ENCODE measurements around the gene INPP5A.

The INPP5A gene

GRCh38 chr10:132554053-132554990 is 16.7 kb downstream of the INPP5A start:
- in situ Hi-C loops (cut with HindIII; ENCODE audit: low pct_ligation_motif_present, low sequenced_read_pairs) = no loop called here
- Histone ChIP-seq H3K27me3 (replicated peaks) (no peaks in the 10 kb centered on the region), H3K27ac (no peak overlapping the region), H3K36me3 (replicated peaks) (no peaks in the 10 kb centered on the region), H3K4me3 (ENCODE audit: low read depth, low read length) (no peak overlapping the region)
- DNase-seq = no peak
- TF ChIP-seq CTCF (IDR thresholded peaks at IDR 0.05; ENCODE audit: low read depth, low read length, missing control alignments) = no peak

GRCh38 chr10:132554991-132555647 is 17.5 kb downstream of the INPP5A start:
- Histone ChIP-seq H3K27me3 (replicated peaks) (no peaks in the 10 kb centered on the region), H3K4me3 (ENCODE audit: low read depth, low read length) (no peak overlapping the region), H3K36me3 (replicated peaks) (no peaks in the 10 kb centered on the region), H3K27ac (no peak overlapping the region)
- TF ChIP-seq CTCF (IDR thresholded peaks at IDR 0.05; ENCODE audit: low read depth, low read length, missing control alignments) = no peak
- DNase-seq = no peak
- in situ Hi-C loops (cut with HindIII; ENCODE audit: low pct_ligation_motif_present, low sequenced_read_pairs) = no loop called here

GRCh38 chr10:132555648-132556575 is 18.3 kb downstream of the INPP5A start:
- no peak for DNase-seq
- in situ Hi-C loops (cut with HindIII; ENCODE audit: low pct_ligation_motif_present, low sequenced_read_pairs) = no loop called here
- Histone ChIP-seq H3K27me3 (replicated peaks) (no peaks in the 10 kb centered on the region), H3K27ac (no peak overlapping the region), H3K4me3 (ENCODE audit: low read depth, low read length) (no peak overlapping the region), H3K36me3 (replicated peaks) (no peaks in the 10 kb centered on the region)
- no peak for TF ChIP-seq CTCF (IDR thresholded peaks at IDR 0.05; ENCODE audit: low read depth, low read length, missing control alignments)

GRCh38 chr10:132556994-132557441 is 19.4 kb downstream of the INPP5A start:
- in situ Hi-C loops (cut with HindIII; ENCODE audit: low pct_ligation_motif_present, low sequenced_read_pairs) = no loop called here
- TF ChIP-seq CTCF (IDR thresholded peaks at IDR 0.05; ENCODE audit: low read depth, low read length, missing control alignments) = no peak
- no peak overlapping the region for H3K4me3 ChIP-seq (ENCODE audit: low read depth, low read length)
- no peaks in the 10 kb centered on the region for H3K36me3 ChIP-seq (replicated peaks)
- no peak for DNase-seq
- H3K27me3 ChIP-seq (replicated peaks) = no peaks in the 10 kb centered on the region
- H3K27ac ChIP-seq = no peak overlapping the region

GRCh38 chr10:132557696-132558515 is 20.3 kb downstream of the INPP5A start:
- no peaks in the 10 kb centered on the region for H3K36me3 ChIP-seq (replicated peaks)
- no peak overlapping the region for H3K27ac ChIP-seq
- no peaks in the 10 kb centered on the region for H3K27me3 ChIP-seq (replicated peaks)
- no peak overlapping the region for H3K4me3 ChIP-seq (ENCODE audit: low read depth, low read length)
- in situ Hi-C loops (cut with HindIII; ENCODE audit: low pct_ligation_motif_present, low sequenced_read_pairs) = no loop called here
- DNase-seq = no peak
- TF ChIP-seq CTCF (IDR thresholded peaks at IDR 0.05; ENCODE audit: low read depth, low read length, missing control alignments) = no peak
